ENCODE results near the gene PACS1. TPM values are rescaled to one million over a fixed set of nuclear protein-coding genes. Genes with fewer than 3 reads are reported as not detected.

Gene PACS1
- total RNA-seq, 1 experiment from 2014 or later = 91.8 TPM

DNA sequence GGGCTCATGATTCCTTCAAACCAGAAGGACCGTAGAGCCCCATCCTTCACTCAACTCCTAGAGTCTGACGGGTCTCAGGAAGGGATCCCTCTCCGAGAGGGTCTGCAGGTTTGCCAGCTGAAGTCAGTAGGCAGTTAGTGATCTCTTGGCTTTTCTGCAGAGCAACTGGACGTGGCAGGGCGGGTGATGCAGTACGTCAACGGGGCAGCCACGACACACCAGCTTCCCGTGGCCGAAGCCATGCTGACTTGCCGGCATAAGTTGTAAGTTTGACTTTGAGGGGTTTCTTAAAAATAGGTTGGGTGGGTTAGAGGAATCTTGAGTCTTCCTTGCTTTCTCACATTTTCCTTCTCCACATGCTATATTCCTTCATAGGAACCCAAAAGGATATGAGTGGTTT is 165.1 kb downstream of the PACS1 start:
- H3K36me3 ChIP-seq (ENCODE audit: control insufficient read depth, insufficient read depth, low read length) = no peaks in the 10 kb centered on the region
- in situ Hi-C loops (cut with HindIII; ENCODE audit: low pct_unique_long_range_greater_than_20kb, low sequenced_read_pairs) = no loop called here
- H3K4me3 ChIP-seq (ENCODE audit: low read depth in 2 of 2, low read length in 2 of 2) = no peak overlapping the region
- H3K27me3 ChIP-seq (ENCODE audit: control insufficient read depth, insufficient read depth, low read length) = no peaks in the 10 kb centered on the region
- ChIA-PET POLR2A (interaction anchor here (0.6 kb wide), 1 partner anchor 426 kb away, joined by 3 read pairs; no protein-coding TSS in a partner anchor), CTCF (no interaction called here)
- no peaks in the 10 kb centered on the region for H3K4me1 ChIP-seq (ENCODE audit: control insufficient read depth, insufficient read depth, low read length)
- DNase-seq (ENCODE audit: low read depth, low spot score) (no peak), ATAC-seq (no peak)
- TF ChIP-seq POLR2AphosphoS5 (IDR thresholded peaks at IDR 0.05; ENCODE audit: low read depth, low read length) (no peak), SIN3A (IDR thresholded peaks at IDR 0.05; ENCODE audit: borderline replicate concordance, insufficient read depth, low read depth, low read length) (no peak), TCF7L2 (IDR thresholded peaks at IDR 0.05; ENCODE audit: low read depth, low read length) (no peak), REST (IDR thresholded peaks at IDR 0.05; ENCODE audit: insufficient read depth in 1 of 2, low read depth in 2 of 2, low read length in 1 of 2) (no peak)
- no peaks in the 10 kb centered on the region for H3K9me3 ChIP-seq (ENCODE audit: control insufficient read depth, insufficient read depth, low read depth, low read length)
- no TSS peak for BruUV-seq (replicated peaks)
- intact Hi-C loops (cut with micrococcal nuclease; ENCODE audit: unreplicated experiment) = no loop called here
- no peak overlapping the region for H3K27ac ChIP-seq (ENCODE audit: low read length)

GRCh38 chr11:66237867-66238266 is 167.8 kb downstream of the PACS1 start:
- no peak for ATAC-seq
- Histone ChIP-seq H3K27ac (ENCODE audit: low read length) (no peak overlapping the region), H3K36me3 (ENCODE audit: control insufficient read depth, insufficient read depth, low read length) (no peaks in the 10 kb centered on the region; the same call in 1 of the 2 replicates), H3K27me3 (ENCODE audit: control insufficient read depth, insufficient read depth, low read length) (no peaks in the 10 kb centered on the region), H3K4me3 (ENCODE audit: low read depth in 2 of 2, low read length in 2 of 2) (no peak overlapping the region), H3K4me1 (ENCODE audit: control insufficient read depth, insufficient read depth, low read length) (no peaks in the 10 kb centered on the region), H3K9me3 (ENCODE audit: control insufficient read depth, insufficient read depth, low read depth, low read length) (no peaks in the 10 kb centered on the region)
- in situ Hi-C loops (cut with HindIII; ENCODE audit: low pct_unique_long_range_greater_than_20kb, low sequenced_read_pairs) (no loop called here), intact Hi-C loops (cut with micrococcal nuclease; ENCODE audit: unreplicated experiment) (no loop called here)
- DNase-seq (ENCODE audit: low read depth, low spot score) = no peak
- POLR2A ChIA-PET = no interaction called here
- BruUV-seq (replicated peaks) = no TSS peak
- no peak for TF ChIP-seq SIN3A (IDR thresholded peaks at IDR 0.05; ENCODE audit: borderline replicate concordance, insufficient read depth, low read depth, low read length)
- TF ChIP-seq POLR2AphosphoS5 (IDR thresholded peaks at IDR 0.05; ENCODE audit: low read depth, low read length) = no peak
- TF ChIP-seq TCF7L2 (IDR thresholded peaks at IDR 0.05; ENCODE audit: low read depth, low read length) = no peak
- TF ChIP-seq REST (IDR thresholded peaks at IDR 0.05; ENCODE audit: insufficient read depth in 1 of 2, low read depth in 2 of 2, low read length in 1 of 2) = no peak
- TF ChIP-seq, protein P1, sequence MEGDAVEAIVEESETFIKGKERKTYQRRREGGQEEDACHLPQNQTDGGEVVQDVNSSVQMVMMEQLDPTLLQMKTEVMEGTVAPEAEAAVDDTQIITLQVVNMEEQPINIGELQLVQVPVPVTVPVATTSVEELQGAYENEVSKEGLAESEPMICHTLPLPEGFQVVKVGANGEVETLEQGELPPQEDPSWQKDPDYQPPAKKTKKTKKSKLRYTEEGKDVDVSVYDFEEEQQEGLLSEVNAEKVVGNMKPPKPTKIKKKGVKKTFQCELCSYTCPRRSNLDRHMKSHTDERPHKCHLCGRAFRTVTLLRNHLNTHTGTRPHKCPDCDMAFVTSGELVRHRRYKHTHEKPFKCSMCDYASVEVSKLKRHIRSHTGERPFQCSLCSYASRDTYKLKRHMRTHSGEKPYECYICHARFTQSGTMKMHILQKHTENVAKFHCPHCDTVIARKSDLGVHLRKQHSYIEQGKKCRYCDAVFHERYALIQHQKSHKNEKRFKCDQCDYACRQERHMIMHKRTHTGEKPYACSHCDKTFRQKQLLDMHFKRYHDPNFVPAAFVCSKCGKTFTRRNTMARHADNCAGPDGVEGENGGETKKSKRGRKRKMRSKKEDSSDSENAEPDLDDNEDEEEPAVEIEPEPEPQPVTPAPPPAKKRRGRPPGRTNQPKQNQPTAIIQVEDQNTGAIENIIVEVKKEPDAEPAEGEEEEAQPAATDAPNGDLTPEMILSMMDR (IDR thresholded peaks at IDR 0.05) = no peak
- CTCF ChIA-PET = no interaction called here

Data from Panc1 (cell line).